Common myeloid progenitor, CD34-positive (primary cell): ENCODE data around the gene CAPZB.
A peak's percentile ranks its signal among the peaks of the same experiment; 100 is the strongest.

Source experiments
- CTCF ChIA-PET: fragments of 350-600 bp; sonication (Branson Sonifier 250); formaldehyde crosslinking; loops from one replicate; lab custom pipeline; 2021; ENCODE audit warnings: antibody characterized with exemption; lab: Charles Lee
- POLR2A ChIA-PET: fragments of 350-600 bp; sonication (Branson Sonifier 250); formaldehyde crosslinking; loops from one replicate; lab custom pipeline; 2021; ENCODE audit warnings: antibody characterized with exemption; lab: Charles Lee
- DNase-seq, 3 donors: peaks; one replicate each; pipeline versions ENCODE4 v3.0.0 to v3.0.0-alpha.2; 2013
- H3K27ac ChIP-seq, 2 experiments: 1 replicate in 1 of 2; 2 replicates in 1 of 2; pipeline ENCODE4 v1.7.0; 2013; ENCODE audit warnings: inconsistent platforms in 2 of 2, low read length in 2 of 2, mild to moderate bottlenecking in 2 of 2, low read depth in 1 of 2, moderate library complexity in 1 of 2; ENCODE audit not compliant: severe bottlenecking in 2 of 2, insufficient read depth in 1 of 2, poor library complexity in 1 of 2
- H3K27me3 ChIP-seq, 5 experiments: replicated peaks in 2 of 5; 1 replicate in 3 of 5; 2 replicates in 2 of 5; pipeline versions ENCODE4 v1.6.1 to v1.7.0; 2013; ENCODE audit warnings: low read length in 4 of 5, mild to moderate bottlenecking in 2 of 5, moderate library complexity in 2 of 5, inconsistent platforms in 1 of 5; ENCODE audit not compliant: insufficient read depth in 5 of 5, control insufficient read depth in 4 of 5
- H3K36me3 ChIP-seq, 4 experiments: 1 replicate in 2 of 4; 2 replicates in 2 of 4; pipeline versions ENCODE4 v1.6.1 to v1.7.0; 2013; ENCODE audit warnings: low read length in 3 of 4, control low read depth in 1 of 4, mild to moderate bottlenecking in 1 of 4; ENCODE audit not compliant: control insufficient read depth in 4 of 4, insufficient read depth in 4 of 4
- H3K4me1 ChIP-seq, 4 experiments: 1 replicate in 3 of 4; 2 replicates in 1 of 4; pipeline versions ENCODE4 v1.6.1 to v1.7.1; 2013; ENCODE audit warnings: low read length in 3 of 4, mild to moderate bottlenecking in 3 of 4, control low read depth in 1 of 4, inconsistent platforms in 1 of 4, moderate library complexity in 1 of 4; ENCODE audit not compliant: control insufficient read depth in 4 of 4, insufficient read depth in 4 of 4; ENCODE audit errors: control extremely low read depth in 1 of 4
- H3K4me3 ChIP-seq, 7 experiments: 1 replicate in 4 of 7; 2 replicates in 3 of 7; pipeline versions ENCODE4 v1.5.1 to v1.7.0; 2013; ENCODE audit warnings: mild to moderate bottlenecking in 7 of 7, low read length in 6 of 7, moderate library complexity in 6 of 7, inconsistent platforms in 2 of 7, low read depth in 2 of 7, control low read depth in 1 of 7; ENCODE audit not compliant: insufficient read depth in 4 of 7, control insufficient read depth in 1 of 7; ENCODE audit errors: extremely low read depth in 1 of 7
- H3K9me3 ChIP-seq, 5 experiments: 1 replicate in 4 of 5; 2 replicates in 1 of 5; pipeline versions ENCODE4 v1.6.1 to v1.7.1; 2013; ENCODE audit warnings: low read length in 4 of 5, mild to moderate bottlenecking in 2 of 5, inconsistent platforms in 1 of 5, low read depth in 1 of 5, moderate library complexity in 1 of 5; ENCODE audit not compliant: control insufficient read depth in 4 of 5, insufficient read depth in 2 of 5; ENCODE audit errors: control extremely low read depth in 1 of 5
- WGBS: methylation state at CpG from one replicate; pipeline ENCODE4 v1.1.5; 2013; ENCODE audit not compliant: insufficient coverage; 5-methylcytosine and 5-hydroxymethylcytosine counted together

CAPZB gene

GRCh38 chr1:19455353-19455752 lies 30.0 kb downstream of the CAPZB start:
- Histone ChIP-seq H3K4me1 (peaks cover 26 to 63% (median 56%) of the 10 kb centered on the region in 4 experiments), H3K27me3 (no peaks in the 10 kb centered on the region), H3K9me3 (no peaks in the 10 kb centered on the region), H3K27ac (no peak overlapping the region), H3K36me3 (peaks cover 0 to 5% (median 0%) of the 10 kb centered on the region in 4 experiments), H3K4me3 (no peak overlapping the region)
- CTCF ChIA-PET: interaction anchor here (1.1 to 4.4 kb wide), 3 partner anchors 11 to 63 kb away, joined by 4 to 20 read pairs (median 8); no protein-coding TSS in a partner anchor
- POLR2A ChIA-PET: interaction anchor here (0.9 kb wide), 1 partner anchor 64 kb away, joined by 3 read pairs; no protein-coding TSS in a partner anchor
- 94% methylated on average over 6 of the region's 8 CpGs for WGBS
- no peak for DNase-seq

- WGBS: 25% methylated on average over 8 of the region's 11 CpGs
- DNase-seq: peak in 2 of 3 donors; percentile 67 to 72
- H3K4me3 ChIP-seq: peak overlapping the region in 5 of 7 experiments; percentile 8 to 47 (median 23)
- peaks cover 26 to 63% (median 54%) of the 10 kb centered on the region in 4 experiments for H3K4me1 ChIP-seq
- no peaks in the 10 kb centered on the region for H3K27me3 ChIP-seq
- H3K36me3 ChIP-seq: peaks cover 0 to 5% (median 0%) of the 10 kb centered on the region in 4 experiments
- H3K27ac ChIP-seq: peak overlapping the region in 1 of 2 experiments; percentile 28
- no peaks in the 10 kb centered on the region for H3K9me3 ChIP-seq
- POLR2A ChIA-PET: interaction anchor here (0.7 to 1.7 kb wide), 2 partner anchors 13 to 232 kb away, joined by 3 to 5 read pairs; no protein-coding TSS in a partner anchor
- CTCF ChIA-PET: interaction anchor here (0.8 to 4.4 kb wide), 6 partner anchors 11 to 199 kb away, joined by 3 to 20 read pairs (median 4); no protein-coding TSS in a partner anchor
These were observed 30.8 kb downstream of the CAPZB start for GRCh38 chr1:19454265-19455146.

GRCh38 chr1:19453741-19454201 lies 31.6 kb downstream of the CAPZB start:
- Histone ChIP-seq H3K4me3 (peak overlapping the region in 1 of 7 experiments; percentile 44), H3K27me3 (no peaks in the 10 kb centered on the region), H3K36me3 (peaks cover 0 to 5% (median 0%) of the 10 kb centered on the region in 4 experiments), H3K27ac (no peak overlapping the region), H3K9me3 (no peaks in the 10 kb centered on the region), H3K4me1 (peaks cover 25 to 63% (median 54%) of the 10 kb centered on the region in 4 experiments)
- POLR2A ChIA-PET: interaction anchor here (1.7 kb wide), 1 partner anchor 13 kb away, joined by 5 read pairs; no protein-coding TSS in a partner anchor
- CTCF ChIA-PET: interaction anchor here (1.0 to 4.4 kb wide), 5 partner anchors 13 to 200 kb away, joined by 3 to 20 read pairs (median 3); no protein-coding TSS in a partner anchor
- WGBS: 51% methylated on average over 3 of the region's 3 CpGs
- peak in 1 of 3 donors; percentile 25 for DNase-seq

GRCh38 chr1:19452221-19452663 lies 33.1 kb downstream of the CAPZB start:
- Histone ChIP-seq H3K9me3 (no peaks in the 10 kb centered on the region), H3K36me3 (peaks cover 0 to 15% (median 0%) of the 10 kb centered on the region in 4 experiments), H3K4me1 (peaks cover 15 to 62% (median 54%) of the 10 kb centered on the region in 4 experiments), H3K27me3 (no peaks in the 10 kb centered on the region), H3K4me3 (no peak overlapping the region), H3K27ac (no peak overlapping the region)
- no peak for DNase-seq
- WGBS: 96% methylated on average over 10 of the region's 12 CpGs
- CTCF ChIA-PET: interaction anchor here (1.2 to 4.4 kb wide), 3 partner anchors 11 to 17 kb away, joined by 5 to 20 read pairs (median 9); no protein-coding TSS in a partner anchor
- POLR2A ChIA-PET: no interaction called here

GRCh38 chr1:19450811-19451515 lies 34.4 kb downstream of the CAPZB start:
- Histone ChIP-seq H3K36me3 (peaks cover 0 to 15% (median 0%) of the 10 kb centered on the region in 4 experiments), H3K27me3 (no peaks in the 10 kb centered on the region), H3K4me3 (no peak overlapping the region), H3K9me3 (no peaks in the 10 kb centered on the region), H3K4me1 (peaks cover 14 to 61% (median 52%) of the 10 kb centered on the region in 4 experiments), H3K27ac (no peak overlapping the region)
- ChIA-PET CTCF (interaction anchor here (1.0 to 2.7 kb wide), 3 partner anchors 10 to 28 kb away, joined by 4 to 9 read pairs (median 5); no protein-coding TSS in a partner anchor), POLR2A (no interaction called here)
- 92% methylated on average over 2 of the region's 6 CpGs for WGBS
- peak in 1 of 3 donors; percentile 26 for DNase-seq

GRCh38 chr1:19449454-19450228 lies 35.7 kb downstream of the CAPZB start:
- H3K27me3 ChIP-seq: no peaks in the 10 kb centered on the region
- peaks cover 0 to 15% (median 0%) of the 10 kb centered on the region in 4 experiments for H3K36me3 ChIP-seq
- CTCF ChIA-PET: interaction anchor here (0.6 to 1.5 kb wide), 5 partner anchors 12 to 132 kb away, joined by 3 to 4 read pairs (median 3); no protein-coding TSS in a partner anchor
- WGBS: 89% methylated on average over 11 of the region's 13 CpGs
- H3K4me1 ChIP-seq: peaks cover 10 to 56% (median 46%) of the 10 kb centered on the region in 4 experiments
- no peak overlapping the region for H3K27ac ChIP-seq
- no peak overlapping the region for H3K4me3 ChIP-seq
- no peaks in the 10 kb centered on the region for H3K9me3 ChIP-seq
- DNase-seq: no peak
- POLR2A ChIA-PET: interaction anchor here (0.6 kb wide), 1 partner anchor 550 kb away, joined by 3 read pairs; no protein-coding TSS in a partner anchor
